IMR-90 (cell line): Measurements from ENCODE around the gene RAPGEF5. TPM values are rescaled to one million over a fixed set of nuclear protein-coding genes. Genes with fewer than 3 reads are reported as not detected.

Experiments used
- ATAC-seq: fragments of 200-7000 bp; cut with Tn5 transposase; 2 replicates; pipeline ENCODE4 v1.9.1; 2020; ENCODE audit warnings: low read depth, mild to moderate bottlenecking, moderate library complexity
- BruUV-seq: library from RNA; stranded (reverse); fragments of 400-500 nt; replicated peaks from 2 replicates; lab custom pipeline; 2021; lab: Mats Ljungman, UMichigan
- CTCF ChIA-PET: fragments of 300-600 bp; formaldehyde crosslinking; extraction: SDS; loops from one replicate; lab custom pipeline; 2021; ENCODE audit warnings: antibody characterized with exemption; lab: Yijun Ruan, JAX
- POLR2A ChIA-PET: fragments of 300-600 bp; sonication (Branson Sonifier 250); formaldehyde crosslinking; loops from one replicate; lab custom pipeline; 2022; ENCODE audit warnings: antibody characterized with exemption; ENCODE audit not compliant: unreplicated experiment; lab: Charles Lee
- DNase-seq: peaks from one replicate; pipeline ENCODE4 v3.0.0; 2013
- H2AFZ ChIP-seq: replicated peaks from 2 replicates; pipeline ENCODE3; 2013; ENCODE audit warnings: low read length, mild to moderate bottlenecking; ENCODE audit not compliant: poor library complexity
- H2AK5ac ChIP-seq: 2 replicates; pipeline ENCODE4 v1.6.1; 2013; ENCODE audit warnings: low read depth, low read length, inconsistent platforms
- H2AK9ac ChIP-seq: replicated peaks from 2 replicates; pipeline ENCODE3; 2013; ENCODE audit warnings: mild to moderate bottlenecking, low read depth, low read length, moderate library complexity; ENCODE audit not compliant: poor library complexity
- H2BK120ac ChIP-seq: 2 replicates; pipeline ENCODE4 v1.6.1; 2013; ENCODE audit warnings: low read depth, low read length, inconsistent platforms
- H2BK15ac ChIP-seq: 3 replicates; pipeline ENCODE4 v1.6.1; 2013; ENCODE audit warnings: low read depth, low read length, inconsistent platforms
- H2BK20ac ChIP-seq: 2 replicates; pipeline ENCODE4 v1.6.1; 2013; ENCODE audit warnings: low read depth, mild to moderate bottlenecking, inconsistent platforms, low read length, moderate library complexity
- H2BK5ac ChIP-seq: 2 replicates; pipeline ENCODE4 v1.6.1; 2013; ENCODE audit warnings: mild to moderate bottlenecking, low read depth, low read length, inconsistent platforms; ENCODE audit not compliant: poor library complexity, severe bottlenecking
- H3K14ac ChIP-seq: replicated peaks from 2 replicates; pipeline ENCODE4 v1.6.1; 2013; ENCODE audit warnings: low read depth, low read length, inconsistent platforms
- H3K18ac ChIP-seq: 2 replicates; pipeline ENCODE4 v1.6.1; 2013; ENCODE audit warnings: low read depth, low read length, control low read depth
- H3K23ac ChIP-seq: 2 replicates; pipeline ENCODE4 v1.6.1; 2013; ENCODE audit warnings: low read depth, low read length, inconsistent platforms
- H3K27ac ChIP-seq: 2 replicates; pipeline ENCODE4 v1.5.1; 2013; ENCODE audit warnings: mild to moderate bottlenecking, control low read depth, low read length; ENCODE audit not compliant: insufficient read depth
- H3K27me3 ChIP-seq: 2 replicates; pipeline ENCODE4 v1.6.1; 2013; ENCODE audit warnings: low read length; ENCODE audit not compliant: control insufficient read depth, insufficient read depth
- H3K36me3 ChIP-seq: 2 replicates; pipeline ENCODE4 v1.6.1; 2013; ENCODE audit warnings: low read length, mixed read lengths; ENCODE audit not compliant: control insufficient read depth, insufficient read depth
- H3K4ac ChIP-seq: 2 replicates; pipeline ENCODE4 v1.6.1; 2013; ENCODE audit warnings: low read depth, low read length, inconsistent platforms
- H3K4me1 ChIP-seq: 2 replicates; pipeline ENCODE4 v1.6.1; 2013; ENCODE audit warnings: low read length, mixed read lengths; ENCODE audit not compliant: control insufficient read depth, insufficient read depth
- H3K4me2 ChIP-seq: 2 replicates; pipeline ENCODE4 v1.6.1; 2013; ENCODE audit warnings: low read depth, mild to moderate bottlenecking, control low read depth, low read length, moderate library complexity
- H3K4me3 ChIP-seq: 2 replicates; pipeline ENCODE4 v1.5.1; 2013; ENCODE audit warnings: low read depth, mild to moderate bottlenecking, control low read depth, low read length, moderate library complexity; ENCODE audit not compliant: insufficient read depth
- H3K56ac ChIP-seq: 2 replicates; pipeline ENCODE4 v1.6.1; 2013; ENCODE audit warnings: low read length, inconsistent platforms; ENCODE audit not compliant: insufficient read depth; ENCODE audit errors: extremely low read depth
- H3K79me1 ChIP-seq, 2 experiments: 2 replicates each; pipeline ENCODE4 v1.6.1; 2013; ENCODE audit warnings: low read length in 2 of 2, inconsistent platforms in 1 of 2, low read depth in 1 of 2
- H3K9ac ChIP-seq: 2 replicates; pipeline ENCODE4 v1.6.1; 2013; ENCODE audit warnings: low read depth, low read length, control low read depth
- H3K9me1 ChIP-seq: 2 replicates; pipeline ENCODE4 v1.6.1; 2013; ENCODE audit warnings: low read length, inconsistent platforms; ENCODE audit not compliant: insufficient read depth
- H3K9me3 ChIP-seq: 2 replicates; pipeline ENCODE4 v1.6.1; 2013; ENCODE audit warnings: low read length; ENCODE audit not compliant: control insufficient read depth, insufficient read depth
- H4K20me1 ChIP-seq: 2 replicates; pipeline ENCODE4 v1.6.1; 2013; ENCODE audit warnings: low read length, inconsistent platforms; ENCODE audit not compliant: insufficient read depth
- H4K5ac ChIP-seq: 2 replicates; pipeline ENCODE4 v1.6.1; 2013; ENCODE audit warnings: mild to moderate bottlenecking, low read depth, low read length, control low read depth
- H4K8ac ChIP-seq, 2 experiments: 2 replicates each; pipeline ENCODE4 v1.6.1; 2013; ENCODE audit warnings: low read depth in 2 of 2, low read length in 2 of 2, control low read depth in 1 of 2, inconsistent platforms in 1 of 2
- H4K91ac ChIP-seq: 2 replicates; pipeline ENCODE4 v1.6.1; 2013; ENCODE audit warnings: low read depth, low read length, inconsistent platforms; ENCODE audit not compliant: insufficient read depth
- CEBPB ChIP-seq: IDR thresholded peaks from 2 replicates; pipeline ENCODE4 v1.6.1; 2012; ENCODE audit warnings: low read depth, low read length, improper control_type of control experiment
- MXI1 ChIP-seq: IDR thresholded peaks from 2 replicates; pipeline ENCODE4 v1.6.1; 2012; ENCODE audit warnings: low read depth, mild to moderate bottlenecking, low read length, moderate library complexity, borderline replicate concordance
- NFE2L2 ChIP-seq: fragments of 150-350 bp; IDR thresholded peaks from 2 replicates; pipeline ENCODE4 v1.6.1; 2016; ENCODE audit warnings: low read depth, mild to moderate bottlenecking, low read length
- POLR2A ChIP-seq: IDR thresholded peaks from 2 replicates; pipeline ENCODE4 v1.6.1; 2012; ENCODE audit warnings: mild to moderate bottlenecking, low read depth, low read length
- SMC3 ChIP-seq: fragments of 150-350 bp; IDR thresholded peaks from 2 replicates; pipeline ENCODE4 v1.6.1; 2016; ENCODE audit warnings: low read depth, mild to moderate bottlenecking, antibody characterized with exemption, low read length, moderate library complexity
- WGBS, 2 experiments: methylation state at CpG; one replicate each; pipeline versions ENCODE4 v1.1.5 to v1.1.7; 2013; ENCODE audit warnings: missing lambda C conversion rate in 2 of 2; ENCODE audit not compliant: insufficient read length in 1 of 2; ENCODE audit errors: extremely low coverage in 2 of 2; 5-methylcytosine and 5-hydroxymethylcytosine counted together
- dilution Hi-C: fragments of 300-500 bp; cut with HindIII; formaldehyde crosslinking; loops from one replicate; pipeline ENCODE4 v1.14.3; 2018; ENCODE audit warnings: low sequenced_read_pairs; ENCODE audit not compliant: unreplicated experiment
- in situ Hi-C: fragments of 300-500 bp; cut with MboI; formaldehyde crosslinking; loops from 3 replicates; pipeline ENCODE4 v1.14.3; 2019; ENCODE audit warnings: low sequenced_read_pairs, inconsistent platforms, mixed read lengths
- intact Hi-C: fragments of 100-400 bp; cut with micrococcal nuclease; formaldehyde crosslinking; loops from 2 replicates; pipeline ENCODE4 v1.10.0; 2022
- microRNA-seq, 2 experiments: library from miRNA; stranded (forward) in 1 of 2; unstranded in 1 of 2; fragments of 10-50 nt in 1 of 2; fragments of <30 nt in 1 of 2; gene quantifications in 1 of 2; microRNA quantifications in 1 of 2; one replicate each; pipeline versions ENCODE3 to v1.1.0; 2013 to 2020; ENCODE audit not compliant: insufficient read depth in 1 of 2, insufficient read length in 1 of 2, unreplicated experiment in 1 of 2
- polyA plus RNA-seq, 3 experiments: library from polyadenylated mRNA; depleted of rRNA; stranded (reverse); fragments of >200 nt; gene quantifications; 2 replicates each; pipeline ENCODE4 v1.2.3, GENCODE V29; 2012; ENCODE audit warnings: low replicate concordance in 1 of 3
- small RNA-seq, 5 experiments: library from RNA; depleted of rRNA; stranded (forward); fragments of <200 nt; gene quantifications; one replicate each; pipeline ENCODE3, GENCODE V24; 2012
- total RNA-seq: library from RNA; depleted of rRNA; stranded (reverse); fragments of >200 nt; gene quantifications from 2 replicates; pipeline ENCODE4 v1.2.3, GENCODE V29; 2012; rRNA removed
- TF ChIP-seq, protein P1 (sequence below): conservative IDR thresholded peaks from 2 replicates; pipeline ENCODE4 v1.5.1; 2012; ENCODE audit warnings: mild to moderate bottlenecking, low read depth, low read length, improper control_type of control experiment

Gene RAPGEF5
- total and polyA plus RNA-seq, 2 of the 4 experiments (the other 2 are of a cell fraction) = 0.05 to 0.18 TPM

DNA sequence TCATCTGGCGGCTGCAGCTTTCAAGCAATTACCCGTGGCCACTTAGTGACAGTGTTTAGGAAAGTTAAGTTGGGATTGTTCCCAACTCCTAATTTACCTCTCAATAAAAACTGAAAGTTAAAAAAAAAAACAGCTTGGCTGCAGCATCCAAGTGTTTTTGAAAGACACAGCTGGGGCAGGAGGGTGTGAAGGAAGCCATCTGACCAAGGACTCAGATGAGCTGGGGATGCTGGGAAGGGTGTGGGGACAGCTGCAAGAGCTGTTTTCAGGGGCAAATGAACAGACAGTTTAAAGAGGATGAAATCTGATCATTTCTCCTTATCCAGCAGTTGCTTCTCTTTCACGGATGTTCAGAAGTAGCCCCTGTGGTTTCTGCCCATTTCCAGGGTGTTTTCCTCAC is 282.1 kb downstream of the RAPGEF5 start:
- no CpG with 5 or more reads among the region's 3 CpGs for WGBS, 2 experiments
- intact Hi-C loops = no loop called here
- Histone ChIP-seq H3K4me2 (no peak overlapping the region), H3K9ac (no peak overlapping the region), H3K9me1 (no peaks in the 10 kb centered on the region), H3K27ac (no peak overlapping the region), H2AK5ac (no peak overlapping the region), H3K23ac (no peak overlapping the region), H3K4me3 (no peak overlapping the region), H2AK9ac (no peak overlapping the region), H3K14ac (no peak overlapping the region), H4K5ac (no peak overlapping the region), H4K91ac (no peak overlapping the region), H3K9me3 (no peaks in the 10 kb centered on the region), H4K20me1 (no peaks in the 10 kb centered on the region), H3K4me1 (no peaks in the 10 kb centered on the region), H4K8ac (no peak overlapping the region), H2AFZ (no peak overlapping the region), H3K79me1 (no peaks in the 10 kb centered on the region), H2BK15ac (no peak overlapping the region), H3K27me3 (no peaks in the 10 kb centered on the region; the same call in none of the 2 replicates), H2BK5ac (no peak overlapping the region), H3K56ac (no peak overlapping the region), H3K4ac (no peak overlapping the region), H3K36me3 (no peaks in the 10 kb centered on the region), H2BK20ac (no peak overlapping the region), H3K18ac (no peak overlapping the region), H2BK120ac (no peak overlapping the region)
- dilution Hi-C loops = no loop called here
- in situ Hi-C loops = no loop called here
- BruUV-seq = no TSS peak
- ChIA-PET CTCF (interaction anchor here (0.5 to 0.9 kb wide), 2 partner anchors 8 to 9 kb away, joined by 4 read pairs; no protein-coding TSS in a partner anchor), POLR2A (no interaction called here)
- DNase-seq (no peak), ATAC-seq (no peak)
- TF ChIP-seq, protein P1, sequence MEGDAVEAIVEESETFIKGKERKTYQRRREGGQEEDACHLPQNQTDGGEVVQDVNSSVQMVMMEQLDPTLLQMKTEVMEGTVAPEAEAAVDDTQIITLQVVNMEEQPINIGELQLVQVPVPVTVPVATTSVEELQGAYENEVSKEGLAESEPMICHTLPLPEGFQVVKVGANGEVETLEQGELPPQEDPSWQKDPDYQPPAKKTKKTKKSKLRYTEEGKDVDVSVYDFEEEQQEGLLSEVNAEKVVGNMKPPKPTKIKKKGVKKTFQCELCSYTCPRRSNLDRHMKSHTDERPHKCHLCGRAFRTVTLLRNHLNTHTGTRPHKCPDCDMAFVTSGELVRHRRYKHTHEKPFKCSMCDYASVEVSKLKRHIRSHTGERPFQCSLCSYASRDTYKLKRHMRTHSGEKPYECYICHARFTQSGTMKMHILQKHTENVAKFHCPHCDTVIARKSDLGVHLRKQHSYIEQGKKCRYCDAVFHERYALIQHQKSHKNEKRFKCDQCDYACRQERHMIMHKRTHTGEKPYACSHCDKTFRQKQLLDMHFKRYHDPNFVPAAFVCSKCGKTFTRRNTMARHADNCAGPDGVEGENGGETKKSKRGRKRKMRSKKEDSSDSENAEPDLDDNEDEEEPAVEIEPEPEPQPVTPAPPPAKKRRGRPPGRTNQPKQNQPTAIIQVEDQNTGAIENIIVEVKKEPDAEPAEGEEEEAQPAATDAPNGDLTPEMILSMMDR = no peak
- TF ChIP-seq POLR2A = no peak
- TF ChIP-seq MXI1 = no peak
- TF ChIP-seq CEBPB = no peak
- TF ChIP-seq NFE2L2 = no peak
- TF ChIP-seq SMC3 = no peak

Small RNA genes within 50 kb of the gene (microRNA-seq; reads per million reads assigned to microRNA genes)
- not detected for gene RNA5SP227 (ENCODE audit: insufficient read depth, insufficient read length)

Small RNA genes within 50 kb of the gene (small RNA-seq; reads per million reads assigned to genes)
- gene RNA5SP227 = 0 to 0.31 (median 0) reads per million in 5 experiments

Other genes with a start within 250 kb of the RAPGEF5 start
- gene STEAP1B, start 143.0 kb upstream of the RAPGEF5 start, total RNA-seq = 13.8 and 21.1 TPM in 2 replicates
- 7.9 and 8.3 TPM in 2 replicates for gene STEAP1B, start 143.0 kb upstream of the RAPGEF5 start, polyA plus RNA-seq (2012; rRNA removed)